Measurements from ENCODE around the gene KCNJ6. TPM values are rescaled to one million over a fixed set of nuclear protein-coding genes. Genes with fewer than 3 reads are reported as not detected.
A peak's percentile ranks its signal among the peaks of the same experiment; 100 is the strongest.

Gene KCNJ6
- total and polyA plus RNA-seq, 9 of the 15 experiments (the other 6 are each of a cell fraction or from before 2014, with no cell fraction given) = 0.06 to 0.21 (median 0.13) TPM; not detected in 1

DNA sequence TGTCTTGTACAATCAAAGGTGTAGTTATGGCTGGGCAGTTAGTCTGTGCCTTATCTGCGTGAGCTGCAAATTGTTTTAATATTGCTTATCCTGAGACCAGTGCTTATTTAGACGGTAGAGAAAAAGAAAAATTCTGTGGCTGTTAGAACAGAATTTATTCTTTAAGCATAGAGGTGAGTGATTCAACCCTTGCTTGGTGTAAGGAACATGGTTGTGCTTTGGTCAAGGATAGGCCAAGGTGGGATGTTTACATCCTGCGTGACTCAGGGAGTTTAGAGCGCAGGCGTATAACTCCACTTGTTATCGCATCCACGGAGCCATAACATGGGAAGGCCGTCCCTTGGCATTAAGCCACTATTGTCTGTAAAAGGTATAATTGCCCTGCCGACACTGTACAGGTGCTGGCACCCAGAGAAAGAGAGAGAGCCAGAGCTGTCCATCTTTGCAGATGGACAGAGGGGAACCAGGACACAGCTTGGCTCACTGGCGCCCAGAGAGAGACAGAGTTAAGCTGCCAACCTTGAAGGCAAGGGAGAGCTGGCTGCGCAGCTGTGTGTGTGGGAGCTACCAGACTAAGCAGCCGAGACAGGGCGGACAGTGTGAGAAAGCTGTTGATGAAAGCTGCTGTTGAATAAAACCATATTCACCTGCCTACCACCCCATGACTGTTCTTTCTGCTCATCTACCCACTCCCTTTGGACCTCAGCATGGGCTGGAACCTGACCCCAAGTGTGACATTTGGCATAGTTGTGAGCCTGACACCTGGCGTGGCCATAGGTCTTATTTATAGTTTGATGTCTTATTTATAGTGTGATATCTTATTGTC is 349.3 kb downstream of the KCNJ6 start (continued):
- TF ChIP-seq, protein P1, sequence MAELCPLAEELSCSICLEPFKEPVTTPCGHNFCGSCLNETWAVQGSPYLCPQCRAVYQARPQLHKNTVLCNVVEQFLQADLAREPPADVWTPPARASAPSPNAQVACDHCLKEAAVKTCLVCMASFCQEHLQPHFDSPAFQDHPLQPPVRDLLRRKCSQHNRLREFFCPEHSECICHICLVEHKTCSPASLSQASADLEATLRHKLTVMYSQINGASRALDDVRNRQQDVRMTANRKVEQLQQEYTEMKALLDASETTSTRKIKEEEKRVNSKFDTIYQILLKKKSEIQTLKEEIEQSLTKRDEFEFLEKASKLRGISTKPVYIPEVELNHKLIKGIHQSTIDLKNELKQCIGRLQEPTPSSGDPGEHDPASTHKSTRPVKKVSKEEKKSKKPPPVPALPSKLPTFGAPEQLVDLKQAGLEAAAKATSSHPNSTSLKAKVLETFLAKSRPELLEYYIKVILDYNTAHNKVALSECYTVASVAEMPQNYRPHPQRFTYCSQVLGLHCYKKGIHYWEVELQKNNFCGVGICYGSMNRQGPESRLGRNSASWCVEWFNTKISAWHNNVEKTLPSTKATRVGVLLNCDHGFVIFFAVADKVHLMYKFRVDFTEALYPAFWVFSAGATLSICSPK (IDR thresholded peaks at IDR 0.05; ENCODE audit: borderline replicate concordance) = no peak
- TF ChIP-seq ZBTB1 (CRISPR knock-in tag; IDR thresholded peaks at IDR 0.05; ENCODE audit: borderline replicate concordance, low read depth) (no peak), NCOA2 (IDR thresholded peaks at IDR 0.05; ENCODE audit: partially characterized antibody in 2 of 2) (no peak), IFI16 (CRISPR knock-in tag; IDR thresholded peaks at IDR 0.05) (peak; percentile 89), ZNF311 (CRISPR knock-in tag; IDR thresholded peaks at IDR 0.05) (peak; percentile 84), POLR2A (conservative IDR thresholded peaks at IDR 0.05) (no peak), KDM4B (IDR thresholded peaks at IDR 0.05; ENCODE audit: borderline replicate concordance in 2 of 2, low read depth in 1 of 2) (no peak), ARID2 (IDR thresholded peaks at IDR 0.05) (no peak)
- TF ChIP-seq, protein P2, sequence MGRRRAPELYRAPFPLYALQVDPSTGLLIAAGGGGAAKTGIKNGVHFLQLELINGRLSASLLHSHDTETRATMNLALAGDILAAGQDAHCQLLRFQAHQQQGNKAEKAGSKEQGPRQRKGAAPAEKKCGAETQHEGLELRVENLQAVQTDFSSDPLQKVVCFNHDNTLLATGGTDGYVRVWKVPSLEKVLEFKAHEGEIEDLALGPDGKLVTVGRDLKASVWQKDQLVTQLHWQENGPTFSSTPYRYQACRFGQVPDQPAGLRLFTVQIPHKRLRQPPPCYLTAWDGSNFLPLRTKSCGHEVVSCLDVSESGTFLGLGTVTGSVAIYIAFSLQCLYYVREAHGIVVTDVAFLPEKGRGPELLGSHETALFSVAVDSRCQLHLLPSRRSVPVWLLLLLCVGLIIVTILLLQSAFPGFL (CRISPR knock-in tag; IDR thresholded peaks at IDR 0.05) = no peak
- TF ChIP-seq, protein P3, sequence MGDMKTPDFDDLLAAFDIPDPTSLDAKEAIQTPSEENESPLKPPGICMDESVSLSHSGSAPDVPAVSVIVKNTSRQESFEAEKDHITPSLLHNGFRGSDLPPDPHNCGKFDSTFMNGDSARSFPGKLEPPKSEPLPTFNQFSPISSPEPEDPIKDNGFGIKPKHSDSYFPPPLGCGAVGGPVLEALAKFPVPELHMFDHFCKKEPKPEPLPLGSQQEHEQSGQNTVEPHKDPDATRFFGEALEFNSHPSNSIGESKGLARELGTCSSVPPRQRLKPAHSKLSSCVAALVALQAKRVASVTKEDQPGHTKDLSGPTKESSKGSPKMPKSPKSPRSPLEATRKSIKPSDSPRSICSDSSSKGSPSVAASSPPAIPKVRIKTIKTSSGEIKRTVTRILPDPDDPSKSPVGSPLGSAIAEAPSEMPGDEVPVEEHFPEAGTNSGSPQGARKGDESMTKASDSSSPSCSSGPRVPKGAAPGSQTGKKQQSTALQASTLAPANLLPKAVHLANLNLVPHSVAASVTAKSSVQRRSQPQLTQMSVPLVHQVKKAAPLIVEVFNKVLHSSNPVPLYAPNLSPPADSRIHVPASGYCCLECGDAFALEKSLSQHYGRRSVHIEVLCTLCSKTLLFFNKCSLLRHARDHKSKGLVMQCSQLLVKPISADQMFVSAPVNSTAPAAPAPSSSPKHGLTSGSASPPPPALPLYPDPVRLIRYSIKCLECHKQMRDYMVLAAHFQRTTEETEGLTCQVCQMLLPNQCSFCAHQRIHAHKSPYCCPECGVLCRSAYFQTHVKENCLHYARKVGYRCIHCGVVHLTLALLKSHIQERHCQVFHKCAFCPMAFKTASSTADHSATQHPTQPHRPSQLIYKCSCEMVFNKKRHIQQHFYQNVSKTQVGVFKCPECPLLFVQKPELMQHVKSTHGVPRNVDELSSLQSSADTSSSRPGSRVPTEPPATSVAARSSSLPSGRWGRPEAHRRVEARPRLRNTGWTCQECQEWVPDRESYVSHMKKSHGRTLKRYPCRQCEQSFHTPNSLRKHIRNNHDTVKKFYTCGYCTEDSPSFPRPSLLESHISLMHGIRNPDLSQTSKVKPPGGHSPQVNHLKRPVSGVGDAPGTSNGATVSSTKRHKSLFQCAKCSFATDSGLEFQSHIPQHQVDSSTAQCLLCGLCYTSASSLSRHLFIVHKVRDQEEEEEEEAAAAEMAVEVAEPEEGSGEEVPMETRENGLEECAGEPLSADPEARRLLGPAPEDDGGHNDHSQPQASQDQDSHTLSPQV (IDR thresholded peaks at IDR 0.05) = peak; percentile 100
- TF ChIP-seq, protein P4, sequence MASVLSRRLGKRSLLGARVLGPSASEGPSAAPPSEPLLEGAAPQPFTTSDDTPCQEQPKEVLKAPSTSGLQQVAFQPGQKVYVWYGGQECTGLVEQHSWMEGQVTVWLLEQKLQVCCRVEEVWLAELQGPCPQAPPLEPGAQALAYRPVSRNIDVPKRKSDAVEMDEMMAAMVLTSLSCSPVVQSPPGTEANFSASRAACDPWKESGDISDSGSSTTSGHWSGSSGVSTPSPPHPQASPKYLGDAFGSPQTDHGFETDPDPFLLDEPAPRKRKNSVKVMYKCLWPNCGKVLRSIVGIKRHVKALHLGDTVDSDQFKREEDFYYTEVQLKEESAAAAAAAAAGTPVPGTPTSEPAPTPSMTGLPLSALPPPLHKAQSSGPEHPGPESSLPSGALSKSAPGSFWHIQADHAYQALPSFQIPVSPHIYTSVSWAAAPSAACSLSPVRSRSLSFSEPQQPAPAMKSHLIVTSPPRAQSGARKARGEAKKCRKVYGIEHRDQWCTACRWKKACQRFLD (CRISPR knock-in tag; IDR thresholded peaks at IDR 0.05) = peak; percentile 100
- TF ChIP-seq, protein P5, sequence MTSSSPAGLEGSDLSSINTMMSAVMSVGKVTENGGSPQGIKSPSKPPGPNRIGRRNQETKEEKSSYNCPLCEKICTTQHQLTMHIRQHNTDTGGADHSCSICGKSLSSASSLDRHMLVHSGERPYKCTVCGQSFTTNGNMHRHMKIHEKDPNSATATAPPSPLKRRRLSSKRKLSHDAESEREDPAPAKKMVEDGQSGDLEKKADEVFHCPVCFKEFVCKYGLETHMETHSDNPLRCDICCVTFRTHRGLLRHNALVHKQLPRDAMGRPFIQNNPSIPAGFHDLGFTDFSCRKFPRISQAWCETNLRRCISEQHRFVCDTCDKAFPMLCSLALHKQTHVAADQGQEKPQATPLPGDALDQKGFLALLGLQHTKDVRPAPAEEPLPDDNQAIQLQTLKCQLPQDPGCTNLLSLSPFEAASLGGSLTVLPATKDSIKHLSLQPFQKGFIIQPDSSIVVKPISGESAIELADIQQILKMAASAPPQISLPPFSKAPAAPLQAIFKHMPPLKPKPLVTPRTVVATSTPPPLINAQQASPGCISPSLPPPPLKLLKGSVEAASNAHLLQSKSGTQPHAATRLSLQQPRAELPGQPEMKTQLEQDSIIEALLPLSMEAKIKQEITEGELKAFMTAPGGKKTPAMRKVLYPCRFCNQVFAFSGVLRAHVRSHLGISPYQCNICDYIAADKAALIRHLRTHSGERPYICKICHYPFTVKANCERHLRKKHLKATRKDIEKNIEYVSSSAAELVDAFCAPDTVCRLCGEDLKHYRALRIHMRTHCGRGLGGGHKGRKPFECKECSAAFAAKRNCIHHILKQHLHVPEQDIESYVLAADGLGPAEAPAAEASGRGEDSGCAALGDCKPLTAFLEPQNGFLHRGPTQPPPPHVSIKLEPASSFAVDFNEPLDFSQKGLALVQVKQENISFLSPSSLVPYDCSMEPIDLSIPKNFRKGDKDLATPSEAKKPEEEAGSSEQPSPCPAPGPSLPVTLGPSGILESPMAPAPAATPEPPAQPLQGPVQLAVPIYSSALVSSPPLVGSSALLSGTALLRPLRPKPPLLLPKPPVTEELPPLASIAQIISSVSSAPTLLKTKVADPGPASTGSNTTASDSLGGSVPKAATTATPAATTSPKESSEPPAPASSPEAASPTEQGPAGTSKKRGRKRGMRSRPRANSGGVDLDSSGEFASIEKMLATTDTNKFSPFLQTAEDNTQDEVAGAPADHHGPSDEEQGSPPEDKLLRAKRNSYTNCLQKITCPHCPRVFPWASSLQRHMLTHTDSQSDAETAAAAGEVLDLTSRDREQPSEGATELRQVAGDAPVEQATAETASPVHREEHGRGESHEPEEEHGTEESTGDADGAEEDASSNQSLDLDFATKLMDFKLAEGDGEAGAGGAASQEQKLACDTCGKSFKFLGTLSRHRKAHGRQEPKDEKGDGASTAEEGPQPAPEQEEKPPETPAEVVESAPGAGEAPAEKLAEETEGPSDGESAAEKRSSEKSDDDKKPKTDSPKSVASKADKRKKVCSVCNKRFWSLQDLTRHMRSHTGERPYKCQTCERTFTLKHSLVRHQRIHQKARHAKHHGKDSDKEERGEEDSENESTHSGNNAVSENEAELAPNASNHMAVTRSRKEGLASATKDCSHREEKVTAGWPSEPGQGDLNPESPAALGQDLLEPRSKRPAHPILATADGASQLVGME (CRISPR knock-in tag; IDR thresholded peaks at IDR 0.05) = peak; percentile 96

All from K562 (cell line).